Measurements from ENCODE around the gene GOLIM4.
"Not testable (repeated sequence)": the region's sequence is repeated elsewhere in the genome, so short reads cannot be mapped to it uniquely, and the experiment has no call there.

The GOLIM4 gene

GRCh38 chr3:168073842-168074605 is 21.7 kb downstream of the GOLIM4 start:
- DNase-seq: peak; percentile 13 to 54

GRCh38 chr3:168072323-168072650 is 23.4 kb downstream of the GOLIM4 start:
- no peak for DNase-seq

- DNase-seq: no peak
Observed at GRCh38 chr3:168071591-168072322, 24.0 kb downstream of the GOLIM4 start.

GRCh38 chr3:168070919-168071318 is 24.8 kb downstream of the GOLIM4 start:
- no peak for DNase-seq

GRCh38 chr3:168068346-168068745 is 27.4 kb downstream of the GOLIM4 start:
- no peak for DNase-seq

GRCh38 chr3:168066882-168067281 is 28.8 kb downstream of the GOLIM4 start:
- no peak for DNase-seq

GRCh38 chr3:168065569-168065968 is 30.2 kb downstream of the GOLIM4 start:
- no peak for DNase-seq

- no peak for DNase-seq
Observed at GRCh38 chr3:168063122-168063521, 32.6 kb downstream of the GOLIM4 start.

GRCh38 chr3:168062679-168063078 is 33.0 kb downstream of the GOLIM4 start:
- DNase-seq: no peak

GRCh38 chr3:168061332-168061996 is 34.3 kb downstream of the GOLIM4 start:
- DNase-seq: no peak

GRCh38 chr3:168060317-168060716 is 35.4 kb downstream of the GOLIM4 start:
- DNase-seq: no peak

GRCh38 chr3:168058481-168058880 is 37.2 kb downstream of the GOLIM4 start:
- no peak for DNase-seq

GRCh38 chr3:168056398-168057230 is 39.1 kb downstream of the GOLIM4 start:
- not testable (repeated sequence) for DNase-seq

GRCh38 chr3:168054447-168054846 is 41.3 kb downstream of the GOLIM4 start:
- no peak for DNase-seq

GRCh38 chr3:168053115-168053514 is 42.6 kb downstream of the GOLIM4 start:
- no peak for DNase-seq

GRCh38 chr3:168052515-168052914 is 43.2 kb downstream of the GOLIM4 start:
- DNase-seq: no peak

GRCh38 chr3:168051531-168052471 is 43.9 kb downstream of the GOLIM4 start:
- DNase-seq: peak; percentile 22 to 59

- DNase-seq: no peak
Observed at GRCh38 chr3:168051070-168051469, 44.7 kb downstream of the GOLIM4 start.

GRCh38 chr3:168049367-168049974 is 46.3 kb downstream of the GOLIM4 start:
- peak in 1 of 2 donors; percentile 19 for DNase-seq

GRCh38 chr3:168048414-168049330 is 47.1 kb downstream of the GOLIM4 start:
- DNase-seq: no peak

Measured in inflammatory macrophage (primary cell).